Activated naive CD4-positive, alpha-beta T cell treated with anti-CD3 and anti-CD28 coated beads, Interleukin-2, amount 10 ng/mL, durations not matched to agents 7 days and 5 days (primary cell): ENCODE measurements around the gene ADAM33.

ENCODE experiments used
- CTCF ChIA-PET: fragments of 350-600 bp; sonication (Branson Sonifier 250); formaldehyde crosslinking; loops from one replicate; lab custom pipeline; 2021; ENCODE audit warnings: antibody characterized with exemption; lab: Charles Lee
- DNase-seq: peaks from one replicate; pipeline ENCODE4 v3.0.0-alpha.2; 2020
- H3K27ac Mint-ChIP-seq: one replicate; pipeline ENCODE4 v1.8.0; 2021; ENCODE audit warnings: mild to moderate bottlenecking, moderate library complexity, mixed read lengths
- H3K27me3 Mint-ChIP-seq: one replicate; pipeline ENCODE4 v1.8.0; 2021; ENCODE audit warnings: mild to moderate bottlenecking, mixed read lengths
- H3K36me3 Mint-ChIP-seq: one replicate; pipeline ENCODE4 v1.8.0; 2021; ENCODE audit warnings: mixed read lengths
- H3K4me1 Mint-ChIP-seq: one replicate; pipeline ENCODE4 v1.8.0; 2021; ENCODE audit warnings: mixed read lengths
- H3K4me3 Mint-ChIP-seq: one replicate; pipeline ENCODE4 v1.8.0; 2021; ENCODE audit warnings: mild to moderate bottlenecking, moderate library complexity, mixed read lengths
- H3K9me3 Mint-ChIP-seq: one replicate; pipeline ENCODE4 v1.8.0; 2021; ENCODE audit warnings: mixed read lengths

Gene ADAM33

DNA sequence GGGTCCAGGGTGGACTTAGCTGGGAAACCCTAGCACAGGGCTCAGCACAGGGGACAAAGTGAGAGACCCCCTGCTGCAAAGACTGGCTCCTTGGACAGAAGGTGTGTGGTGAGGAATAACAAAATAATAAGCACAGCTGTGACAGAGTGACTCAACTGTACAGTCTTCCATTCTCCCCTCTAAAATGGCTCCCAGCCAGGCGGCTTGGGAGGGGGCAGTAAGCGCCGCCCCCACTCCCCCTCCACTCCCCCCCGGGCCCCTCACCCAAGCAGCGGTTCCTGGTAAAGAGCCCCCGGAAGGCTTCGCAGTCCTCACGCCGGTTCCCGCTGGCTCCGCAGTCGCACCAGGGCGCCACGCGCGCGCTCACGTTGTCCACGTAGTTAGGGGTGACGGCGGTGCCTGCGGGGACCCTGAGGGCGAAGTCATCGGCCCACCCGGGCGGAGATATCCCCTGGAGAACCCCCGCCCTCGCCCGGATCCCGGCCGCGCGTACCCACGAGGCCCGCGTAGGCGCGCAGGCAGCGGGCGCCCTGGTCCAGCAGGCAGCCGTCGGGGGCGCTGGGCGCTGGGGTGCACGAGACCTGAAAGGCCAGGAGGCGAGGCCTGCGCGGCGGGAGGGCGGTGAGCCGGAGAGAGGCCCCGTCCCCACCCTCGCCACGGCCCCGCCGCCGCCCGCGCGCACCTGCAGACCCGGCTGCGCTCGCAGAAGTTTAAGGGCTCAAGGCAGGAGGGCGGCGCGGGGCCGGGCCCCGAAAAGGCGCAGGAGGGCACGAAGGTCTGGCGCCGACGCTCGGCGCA, 21.3 kb downstream of the ADAM33 start:
- DNase-seq = no peak
- Mint-ChIP-seq H3K27me3 (peaks cover 91% of the 10 kb centered on the region), H3K27ac (no peak overlapping the region), H3K4me1 (peaks cover 22% of the 10 kb centered on the region), H3K9me3 (no peaks in the 10 kb centered on the region), H3K36me3 (no peaks in the 10 kb centered on the region), H3K4me3 (no peak overlapping the region)
- CTCF ChIA-PET = interaction anchor here (2.3 kb wide), 1 partner anchor 50 kb away, joined by 10 read pairs; no protein-coding TSS in a partner anchor

DNA sequence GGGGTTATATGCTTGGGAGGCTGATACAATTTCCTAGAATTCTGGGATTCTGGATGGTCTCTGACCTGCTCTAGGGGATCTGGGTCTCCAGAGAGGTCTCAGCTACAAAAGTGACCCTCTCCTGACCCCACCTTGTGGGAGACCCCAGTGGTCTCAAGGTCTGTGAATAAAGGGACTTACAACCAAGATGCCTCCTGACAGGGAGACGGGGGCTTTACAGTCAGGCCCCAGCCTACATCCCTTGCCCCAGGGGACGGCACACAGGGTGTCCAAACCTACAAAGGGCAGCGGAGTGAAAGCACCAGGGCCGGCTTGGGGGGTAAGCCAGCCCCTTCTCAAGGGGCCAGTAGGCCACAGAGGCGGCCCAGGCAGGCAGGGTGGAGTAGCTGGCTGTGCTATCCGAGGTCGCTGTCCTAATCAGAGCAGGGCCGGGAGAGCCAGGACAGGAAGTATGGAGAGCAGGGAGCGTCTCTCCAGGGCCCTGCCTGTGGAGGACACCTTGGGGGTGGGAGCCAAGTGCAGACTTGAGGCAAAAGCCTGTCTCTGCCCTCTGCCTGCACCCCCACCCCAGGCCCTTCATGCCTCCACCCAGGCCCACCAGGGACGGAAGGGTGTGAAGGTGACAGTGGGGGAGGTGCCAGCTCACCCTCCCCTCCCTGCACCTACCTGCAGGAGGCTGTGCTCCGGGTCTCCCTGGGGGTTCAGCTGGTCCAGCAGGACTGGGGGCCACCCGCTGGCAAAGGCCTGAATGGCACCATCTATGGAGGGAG, 22.1 kb downstream of the ADAM33 start:
- H3K36me3 Mint-ChIP-seq = no peaks in the 10 kb centered on the region
- peaks cover 15% of the 10 kb centered on the region for H3K4me1 Mint-ChIP-seq
- H3K27me3 Mint-ChIP-seq = peaks cover 91% of the 10 kb centered on the region
- CTCF ChIA-PET = interaction anchor here (0.8 to 2.3 kb wide), 4 partner anchors 16 to 51 kb away, joined by 3 to 10 read pairs (median 4); no protein-coding TSS in a partner anchor
- peak overlapping the region; percentile 33 for H3K4me3 Mint-ChIP-seq
- no peak overlapping the region for H3K27ac Mint-ChIP-seq
- DNase-seq = no peak
- no peaks in the 10 kb centered on the region for H3K9me3 Mint-ChIP-seq

DNA sequence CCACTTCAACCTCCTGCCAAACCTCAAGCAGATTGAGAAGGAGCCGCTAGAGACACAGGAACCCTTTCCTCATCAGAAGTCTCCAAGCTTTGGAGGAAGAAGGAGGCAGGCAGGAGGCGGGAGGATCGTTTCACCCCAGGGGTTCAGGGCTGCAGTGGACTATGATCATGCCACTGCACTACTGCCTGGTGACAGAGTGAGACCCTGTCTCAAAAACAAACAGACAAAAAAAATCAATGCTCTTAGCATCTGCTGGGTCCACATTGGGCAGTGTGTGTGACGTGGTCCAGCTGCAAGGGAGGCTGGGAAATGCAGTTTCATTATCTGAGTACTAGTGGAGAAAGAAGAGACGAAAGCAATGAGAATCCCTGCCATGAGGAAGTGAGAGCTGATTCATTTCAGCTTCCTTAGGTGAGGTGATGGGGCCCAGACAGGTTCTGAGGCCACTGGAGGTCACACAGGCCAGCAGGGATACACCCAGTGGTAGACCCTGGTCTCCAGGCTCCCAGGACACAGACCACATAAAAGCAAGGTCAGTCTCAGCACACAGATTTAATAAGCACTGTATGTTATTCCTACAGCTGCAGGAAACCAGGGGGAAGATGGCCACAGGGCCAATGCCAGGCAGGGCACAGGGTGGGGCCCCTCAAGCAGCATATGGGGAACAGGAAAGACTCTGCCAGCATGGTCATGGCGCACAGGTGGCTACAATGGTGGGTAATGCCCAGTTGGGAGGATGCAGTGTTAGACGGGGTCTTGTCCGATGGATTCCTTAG, 22.9 kb downstream of the ADAM33 start:
- H3K4me3 Mint-ChIP-seq = no peak overlapping the region
- peaks cover 88% of the 10 kb centered on the region for H3K27me3 Mint-ChIP-seq

DNA sequence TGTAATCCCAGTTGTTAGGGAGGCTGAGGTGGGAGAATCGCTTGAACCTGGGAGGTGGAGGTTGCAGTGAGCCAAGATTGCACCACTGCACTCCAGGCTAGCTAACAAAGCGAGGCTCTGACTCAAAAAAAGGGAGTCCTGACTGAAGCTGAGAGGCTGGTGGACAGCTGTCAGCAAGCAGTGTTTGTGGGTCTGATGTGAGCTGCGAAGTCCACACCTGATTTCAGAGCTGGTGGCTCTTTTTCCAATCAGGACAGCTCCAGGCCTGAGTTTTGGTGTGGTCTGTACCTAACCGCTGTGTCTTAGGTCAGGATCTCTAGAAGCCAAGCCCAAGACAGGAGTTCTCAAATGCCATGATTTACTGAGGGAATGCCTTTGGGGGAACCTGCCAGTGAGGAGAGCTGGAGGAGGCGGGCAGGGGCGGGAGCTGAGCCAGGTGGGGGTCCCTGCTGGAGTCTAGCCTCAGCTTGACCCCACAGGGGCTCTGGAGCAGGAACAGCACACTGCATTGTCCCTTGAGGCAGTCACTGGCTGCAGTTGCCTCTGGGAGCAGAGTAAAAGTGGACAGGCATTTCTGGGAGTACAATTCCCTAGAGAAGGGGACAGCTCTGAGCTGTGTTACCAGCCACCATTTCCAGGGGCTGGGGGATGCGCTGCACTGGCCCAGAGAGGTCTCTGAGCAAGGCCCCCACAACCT, 23.6 kb downstream of the ADAM33 start:
- no peak overlapping the region for H3K27ac Mint-ChIP-seq
- CTCF ChIA-PET = interaction anchor here (1.0 to 2.3 kb wide), 4 partner anchors 18 to 90 kb away, joined by 3 to 10 read pairs (median 4); no protein-coding TSS in a partner anchor
- H3K36me3 Mint-ChIP-seq = no peaks in the 10 kb centered on the region
- H3K27me3 Mint-ChIP-seq = peaks cover 83% of the 10 kb centered on the region
- no peak for DNase-seq
- peaks cover 2% of the 10 kb centered on the region for H3K9me3 Mint-ChIP-seq
- H3K4me3 Mint-ChIP-seq = no peak overlapping the region
- H3K4me1 Mint-ChIP-seq = peaks cover 20% of the 10 kb centered on the region

More for the DNA sequence above, 22.9 kb downstream of the ADAM33 start:
- H3K36me3 Mint-ChIP-seq = no peaks in the 10 kb centered on the region
- H3K9me3 Mint-ChIP-seq = no peaks in the 10 kb centered on the region
- H3K4me1 Mint-ChIP-seq = peaks cover 15% of the 10 kb centered on the region
- CTCF ChIA-PET = interaction anchor here (0.8 to 2.3 kb wide), 5 partner anchors 17 to 89 kb away, joined by 3 to 10 read pairs (median 3); no protein-coding TSS in a partner anchor
- DNase-seq = no peak
- no peak overlapping the region for H3K27ac Mint-ChIP-seq

DNA sequence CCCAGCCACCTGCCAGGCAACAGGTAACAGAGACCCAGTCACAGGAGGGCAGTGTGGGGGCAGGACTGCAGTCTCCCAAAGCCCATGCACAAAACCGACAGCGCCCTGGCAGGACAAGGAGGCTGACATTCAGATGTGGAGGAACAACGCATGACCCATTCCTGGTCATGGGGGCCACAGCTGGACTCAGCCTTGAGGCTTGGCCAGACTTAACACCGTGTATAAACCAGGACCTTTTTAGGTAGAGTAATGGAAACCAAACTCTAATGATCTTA, 26.7 kb downstream of the ADAM33 start:
- peaks cover 2% of the 10 kb centered on the region for H3K9me3 Mint-ChIP-seq
- H3K27me3 Mint-ChIP-seq = peaks cover 53% of the 10 kb centered on the region
- no peak for DNase-seq
- CTCF ChIA-PET = interaction anchor here (1.6 kb wide), 1 partner anchor 55 kb away, joined by 4 read pairs; no protein-coding TSS in a partner anchor
- no peak overlapping the region for H3K4me3 Mint-ChIP-seq
- H3K36me3 Mint-ChIP-seq = no peaks in the 10 kb centered on the region
- no peak overlapping the region for H3K27ac Mint-ChIP-seq
- peaks cover 25% of the 10 kb centered on the region for H3K4me1 Mint-ChIP-seq

DNA sequence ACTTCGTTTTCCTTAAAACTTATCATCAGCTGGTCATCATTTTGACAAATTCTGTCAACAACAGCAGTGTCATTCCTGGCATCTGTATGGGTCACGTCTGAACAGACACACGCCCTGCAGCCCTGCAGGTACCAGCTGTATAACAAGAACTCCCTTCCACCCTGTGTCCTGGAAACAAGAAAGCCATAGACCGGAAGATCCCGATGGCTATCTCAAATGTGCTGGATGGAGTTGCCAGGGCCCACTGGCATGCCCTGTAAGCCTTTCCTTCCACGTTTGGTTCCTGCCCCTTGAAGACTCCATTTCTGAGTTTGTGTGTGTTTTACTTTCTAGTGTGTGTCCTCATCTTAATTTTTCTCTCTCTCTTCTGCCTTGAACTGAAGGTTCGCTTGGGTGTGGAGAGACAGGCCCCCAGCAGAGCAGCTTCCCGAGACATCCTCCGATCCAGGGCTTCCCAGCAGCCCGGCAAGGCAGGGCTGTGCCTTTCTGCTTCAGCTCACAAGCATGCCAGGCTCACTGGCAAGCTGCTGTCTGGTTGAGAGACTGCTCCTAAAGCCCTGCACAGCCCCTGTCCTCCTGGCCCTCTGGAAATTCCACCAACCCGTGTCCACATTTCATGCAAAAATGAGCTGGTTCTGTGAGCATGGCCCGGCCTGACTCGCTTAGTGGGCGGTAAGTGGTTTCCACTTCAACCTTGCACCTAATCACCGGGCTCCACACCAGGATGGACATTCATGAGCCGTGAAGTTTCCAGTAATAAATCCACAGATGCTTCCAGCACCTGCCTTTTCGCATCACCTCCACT, 27.3 kb downstream of the ADAM33 start:
- Mint-ChIP-seq H3K4me1 (peaks cover 23% of the 10 kb centered on the region), H3K27me3 (peaks cover 48% of the 10 kb centered on the region), H3K36me3 (no peaks in the 10 kb centered on the region), H3K9me3 (peaks cover 2% of the 10 kb centered on the region), H3K4me3 (no peak overlapping the region), H3K27ac (no peak overlapping the region)
- no peak for DNase-seq
- CTCF ChIA-PET = interaction anchor here (1.6 kb wide), 1 partner anchor 56 kb away, joined by 4 read pairs; no protein-coding TSS in a partner anchor

DNA sequence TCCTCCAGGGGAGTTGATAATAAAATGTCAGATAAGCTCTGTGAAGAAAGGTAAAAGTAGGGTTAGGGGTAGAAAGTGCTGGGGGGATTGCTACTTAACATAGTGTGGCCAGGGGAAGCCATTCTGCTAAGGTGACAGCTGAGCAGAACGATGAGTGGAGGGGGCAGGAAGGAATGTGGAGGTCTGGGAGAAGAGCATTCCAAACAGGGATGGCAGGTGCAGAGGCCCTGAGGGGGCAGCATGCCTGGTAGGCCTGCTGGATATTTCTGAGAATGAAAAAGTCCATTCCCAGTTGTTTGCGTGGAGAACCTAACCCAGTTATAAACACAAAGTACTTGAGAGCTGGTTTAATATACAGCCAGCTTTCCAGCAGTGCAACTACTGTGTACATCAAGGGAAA, 27.9 kb downstream of the ADAM33 start:
- Mint-ChIP-seq H3K4me3 (no peak overlapping the region), H3K9me3 (peaks cover 2% of the 10 kb centered on the region)
- CTCF ChIA-PET = interaction anchor here (1.6 kb wide), 1 partner anchor 56 kb away, joined by 4 read pairs; no protein-coding TSS in a partner anchor

DNA sequence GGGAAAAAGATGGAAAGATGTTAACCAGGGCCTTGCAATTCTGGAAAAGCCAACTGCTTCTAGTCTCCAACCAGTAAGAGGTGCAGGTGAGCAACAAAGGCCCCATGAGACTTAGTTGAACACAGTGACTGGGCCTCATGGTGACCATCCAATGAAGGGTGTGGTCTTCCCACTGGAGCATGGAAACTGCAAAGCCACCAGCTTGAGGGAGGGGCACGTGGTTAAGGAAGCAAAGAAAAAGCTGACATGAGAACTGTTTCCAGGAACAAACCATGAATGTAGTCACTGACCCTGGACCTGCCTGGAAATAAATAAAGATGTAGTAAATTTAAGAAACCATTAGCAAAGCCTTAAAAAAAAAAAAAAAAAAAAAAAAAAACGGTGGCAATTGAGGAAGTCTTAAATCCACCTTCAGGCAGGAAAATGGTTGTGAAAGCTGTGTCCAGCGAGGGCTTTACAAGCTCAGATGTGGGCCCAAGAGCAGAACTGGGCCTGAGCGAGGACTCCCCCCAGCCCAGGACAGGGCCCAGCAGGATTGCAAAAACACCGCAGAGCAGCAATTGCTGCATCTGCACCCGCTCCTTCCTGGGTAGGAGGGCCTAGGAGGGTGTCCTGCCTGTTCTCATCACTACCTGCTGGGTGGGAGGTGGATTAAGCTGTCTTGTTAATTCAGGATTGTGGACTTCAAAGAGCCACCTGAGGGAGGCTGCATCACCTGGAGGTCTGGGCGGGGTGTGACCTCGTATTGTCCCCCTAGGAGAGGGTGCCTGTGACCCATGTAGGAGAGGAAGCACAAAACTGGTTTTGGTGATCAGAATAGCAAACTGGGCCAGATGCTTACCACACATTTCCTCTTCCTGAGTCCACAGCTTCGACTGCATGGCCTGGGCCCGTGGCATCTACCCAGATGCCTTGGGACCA, 28.9 kb downstream of the ADAM33 start:
- peaks cover 2% of the 10 kb centered on the region for H3K9me3 Mint-ChIP-seq
- peaks cover 14% of the 10 kb centered on the region for H3K4me1 Mint-ChIP-seq
- CTCF ChIA-PET = interaction anchor here (0.8 to 1.0 kb wide), 2 partner anchors 24 to 90 kb away, joined by 3 to 4 read pairs; no protein-coding TSS in a partner anchor
- no peak overlapping the region for H3K4me3 Mint-ChIP-seq
- H3K27me3 Mint-ChIP-seq = peaks cover 32% of the 10 kb centered on the region
- DNase-seq = no peak
- H3K36me3 Mint-ChIP-seq = no peaks in the 10 kb centered on the region
- no peak overlapping the region for H3K27ac Mint-ChIP-seq

More for the DNA sequence above, 27.9 kb downstream of the ADAM33 start:
- Mint-ChIP-seq H3K27me3 (peaks cover 42% of the 10 kb centered on the region), H3K36me3 (no peaks in the 10 kb centered on the region), H3K4me1 (peaks cover 17% of the 10 kb centered on the region), H3K27ac (no peak overlapping the region)
- no peak for DNase-seq

DNA sequence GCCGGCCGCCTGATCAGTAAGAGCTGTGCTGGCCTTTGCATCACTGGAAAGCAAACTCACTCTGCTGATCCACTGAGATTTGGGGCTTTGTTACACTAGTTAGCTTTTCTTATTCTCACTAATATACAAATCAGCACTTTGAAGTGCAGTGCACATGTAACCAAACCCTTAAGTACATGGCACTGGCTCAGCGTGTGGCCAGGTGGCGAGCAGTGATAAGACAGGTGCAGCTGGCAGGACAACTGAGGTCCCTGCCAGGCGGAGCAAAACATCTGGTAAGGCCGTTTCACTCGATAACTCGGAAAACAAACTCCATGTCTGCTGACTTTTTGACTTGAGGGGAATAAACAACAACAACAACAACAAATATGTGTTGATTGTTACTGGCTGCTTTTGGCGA, 29.6 kb downstream of the ADAM33 start:
- peaks cover 14% of the 10 kb centered on the region for H3K4me1 Mint-ChIP-seq
- H3K27ac Mint-ChIP-seq = no peak overlapping the region
- peaks cover 26% of the 10 kb centered on the region for H3K27me3 Mint-ChIP-seq
- H3K9me3 Mint-ChIP-seq = peaks cover 2% of the 10 kb centered on the region
- no peak for DNase-seq
- H3K4me3 Mint-ChIP-seq = no peak overlapping the region
- no peaks in the 10 kb centered on the region for H3K36me3 Mint-ChIP-seq
- CTCF ChIA-PET = interaction anchor here (1.0 kb wide), 1 partner anchor 89 kb away, joined by 3 read pairs; no protein-coding TSS in a partner anchor

DNA sequence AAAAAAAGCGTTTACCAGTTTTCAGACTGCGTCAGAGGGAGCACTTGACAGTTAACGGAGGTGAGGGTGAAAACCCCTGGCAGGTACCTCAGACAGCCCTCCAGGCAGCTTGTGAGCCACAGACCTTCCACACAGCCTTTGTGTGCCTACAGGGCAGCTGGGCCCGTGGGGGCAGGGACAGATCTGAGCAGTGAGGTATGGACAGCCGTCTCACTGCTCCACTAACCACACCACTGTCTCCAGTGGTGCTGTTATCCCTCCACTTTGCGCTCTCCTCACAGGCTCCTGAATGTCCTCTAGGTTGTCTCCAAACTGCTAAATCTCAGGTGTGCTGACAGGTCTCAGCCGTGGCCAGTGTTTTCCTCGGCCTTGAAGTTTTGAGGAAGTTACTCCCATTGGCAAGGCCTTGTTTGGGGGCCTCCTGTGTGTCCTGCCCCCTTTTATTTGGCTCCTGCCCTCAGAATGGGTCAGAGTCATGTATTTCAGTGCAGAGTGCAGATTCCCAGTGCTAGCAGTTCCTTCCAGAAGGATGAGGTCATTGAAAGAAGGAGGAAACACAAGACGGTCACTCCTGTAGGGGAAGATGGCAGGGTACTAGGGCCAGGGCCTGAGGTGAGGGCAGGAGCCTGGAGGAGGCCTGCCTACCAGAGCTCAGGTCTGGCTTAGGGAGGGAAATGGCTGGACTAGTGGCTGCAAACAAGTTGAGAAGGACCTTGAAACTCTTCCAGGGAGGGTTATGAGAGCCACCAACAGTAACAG, 30.4 kb downstream of the ADAM33 start:
- H3K4me1 Mint-ChIP-seq = peaks cover 14% of the 10 kb centered on the region
- no peaks in the 10 kb centered on the region for H3K36me3 Mint-ChIP-seq
- no peak overlapping the region for H3K27ac Mint-ChIP-seq
- peaks cover 22% of the 10 kb centered on the region for H3K27me3 Mint-ChIP-seq
- no peak for DNase-seq
- peaks cover 2% of the 10 kb centered on the region for H3K9me3 Mint-ChIP-seq
- no peak overlapping the region for H3K4me3 Mint-ChIP-seq
- CTCF ChIA-PET = no interaction called here

DNA sequence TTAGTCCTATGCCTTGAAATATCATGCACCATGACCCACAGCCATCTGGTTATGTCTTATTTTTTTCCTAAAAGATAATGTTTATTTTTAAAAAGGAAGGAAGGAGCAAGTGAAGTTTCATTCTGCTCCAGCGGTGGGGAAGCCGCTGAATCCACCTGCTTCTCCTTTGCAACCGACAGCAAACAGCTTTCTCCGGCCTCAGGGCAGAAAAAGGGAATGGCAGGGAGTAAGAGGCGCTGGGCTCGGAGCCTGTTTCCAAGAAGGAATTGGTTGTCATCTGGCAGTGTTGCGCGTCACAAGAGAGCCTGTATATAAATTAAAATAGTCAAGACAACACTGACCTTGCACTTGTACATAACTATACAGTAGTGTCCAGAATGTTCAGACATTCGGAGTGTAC, 32.9 kb downstream of the ADAM33 start:
- Mint-ChIP-seq H3K4me1 (peaks cover 14% of the 10 kb centered on the region), H3K36me3 (peaks cover 2% of the 10 kb centered on the region), H3K27ac (no peak overlapping the region), H3K9me3 (peaks cover 2% of the 10 kb centered on the region), H3K27me3 (peaks cover 4% of the 10 kb centered on the region), H3K4me3 (no peak overlapping the region)
- CTCF ChIA-PET = no interaction called here
- no peak for DNase-seq
